Measurements from ENCODE around the gene THOC5.

GRCh38 chr22:29456211-29456671 lies 97.3 kb downstream of the THOC5 start:
- TF ChIP-seq CTCF (IDR thresholded peaks at IDR 0.05): no peak
- TF ChIP-seq POLR2A (IDR thresholded peaks at IDR 0.05): no peak
